Right lobe of liver (tissue), 4 donors: ENCODE measurements around the gene GNG12.

Experiments
- POLR2A ChIP-seq: fragments of 450-650 bp; IDR thresholded peaks from one replicate; pipeline ENCODE4 v1.6.1; 2017; ENCODE audit warnings: antibody characterized with exemption, mild to moderate bottlenecking
- TF ChIP-seq, protein P1 (sequence below), 4 donors: fragments of 200-600 bp in 3 of 4; fragments of 450-650 bp in 1 of 4; IDR thresholded peaks; one replicate each; pipeline versions ENCODE4 v1.5.1 to v1.8.0; 2016 to 2022; ENCODE audit warnings: antibody characterized with exemption in 4 of 4, mild to moderate bottlenecking in 2 of 4
- donor health status: DM: no; HTN: no; CAD: no.
- donor health status: DM: no; HTN: no; CAD: no.
- donor health status: DM: no; HTN: yes; CAD: no.

DNA sequence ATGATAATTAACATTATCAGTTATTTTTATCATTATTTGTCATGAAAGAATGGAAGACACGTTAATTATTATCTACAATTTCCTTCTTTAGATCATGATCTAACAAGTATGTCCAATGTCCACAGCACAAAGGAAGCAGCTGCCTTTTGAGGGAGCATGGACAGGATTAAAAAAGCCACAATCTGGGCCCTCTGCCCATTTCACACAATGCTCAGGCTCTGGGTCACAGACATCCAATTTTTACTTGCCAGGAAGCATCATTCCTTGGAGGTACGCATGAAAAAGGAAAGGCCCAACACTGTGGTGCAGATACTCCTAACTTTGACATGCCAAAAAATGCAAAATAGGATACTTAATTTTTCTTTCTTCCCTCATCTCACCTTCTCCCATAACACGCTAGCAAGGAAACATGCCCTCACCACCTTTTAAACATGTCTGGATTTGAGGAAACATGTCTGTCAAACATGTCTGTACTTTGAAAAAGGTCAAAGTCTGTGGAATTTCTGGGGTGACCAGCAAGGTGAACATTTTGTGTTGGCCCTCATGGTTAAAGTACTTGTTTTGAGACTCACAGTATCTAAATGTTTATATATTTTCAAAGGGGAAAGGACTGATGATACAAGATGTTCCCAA lies 108.2 kb downstream of the GNG12 start:
- no peak for TF ChIP-seq POLR2A
- TF ChIP-seq, protein P1, sequence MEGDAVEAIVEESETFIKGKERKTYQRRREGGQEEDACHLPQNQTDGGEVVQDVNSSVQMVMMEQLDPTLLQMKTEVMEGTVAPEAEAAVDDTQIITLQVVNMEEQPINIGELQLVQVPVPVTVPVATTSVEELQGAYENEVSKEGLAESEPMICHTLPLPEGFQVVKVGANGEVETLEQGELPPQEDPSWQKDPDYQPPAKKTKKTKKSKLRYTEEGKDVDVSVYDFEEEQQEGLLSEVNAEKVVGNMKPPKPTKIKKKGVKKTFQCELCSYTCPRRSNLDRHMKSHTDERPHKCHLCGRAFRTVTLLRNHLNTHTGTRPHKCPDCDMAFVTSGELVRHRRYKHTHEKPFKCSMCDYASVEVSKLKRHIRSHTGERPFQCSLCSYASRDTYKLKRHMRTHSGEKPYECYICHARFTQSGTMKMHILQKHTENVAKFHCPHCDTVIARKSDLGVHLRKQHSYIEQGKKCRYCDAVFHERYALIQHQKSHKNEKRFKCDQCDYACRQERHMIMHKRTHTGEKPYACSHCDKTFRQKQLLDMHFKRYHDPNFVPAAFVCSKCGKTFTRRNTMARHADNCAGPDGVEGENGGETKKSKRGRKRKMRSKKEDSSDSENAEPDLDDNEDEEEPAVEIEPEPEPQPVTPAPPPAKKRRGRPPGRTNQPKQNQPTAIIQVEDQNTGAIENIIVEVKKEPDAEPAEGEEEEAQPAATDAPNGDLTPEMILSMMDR (IDR thresholded peaks at IDR 0.05): no peak
